Activated naive CD4-positive, alpha-beta T cell treated with anti-CD3 and anti-CD28 coated beads for 36 hours (primary cell): ENCODE measurements around the gene HCFC1. TPM values are rescaled to one million over a fixed set of nuclear protein-coding genes. Genes with fewer than 3 reads are reported as not detected.

ENCODE experiments used
- CTCF ChIA-PET: fragments of 350-600 bp; sonication (Branson Sonifier 250); formaldehyde crosslinking; loops from one replicate; lab custom pipeline; 2021; ENCODE audit warnings: antibody characterized with exemption; lab: Charles Lee
- DNase-seq: peaks from one replicate; pipeline ENCODE4 v3.0.0-alpha.2; 2020
- H3K27ac Mint-ChIP-seq: one replicate; pipeline ENCODE4 v1.8.0; 2021; ENCODE audit warnings: mild to moderate bottlenecking, mixed read lengths
- H3K27me3 Mint-ChIP-seq: one replicate; pipeline ENCODE4 v1.8.0; 2021; ENCODE audit warnings: low read depth, mixed read lengths
- H3K36me3 Mint-ChIP-seq: one replicate; pipeline ENCODE4 v1.8.0; 2021; ENCODE audit warnings: low read depth, mixed read lengths
- H3K4me1 Mint-ChIP-seq: one replicate; pipeline ENCODE4 v1.8.0; 2021; ENCODE audit warnings: low read depth, mixed read lengths
- H3K4me3 Mint-ChIP-seq: one replicate; pipeline ENCODE4 v1.8.0; 2021; ENCODE audit warnings: mild to moderate bottlenecking, moderate library complexity, mixed read lengths
- H3K9me3 Mint-ChIP-seq: one replicate; pipeline ENCODE4 v1.8.0; 2021; ENCODE audit warnings: mixed read lengths
- intact Hi-C: fragments of 100-400 bp; cut with micrococcal nuclease; formaldehyde crosslinking; loops from one replicate; pipeline ENCODE4 v1.15.1; 2023
- total RNA-seq, 2 experiments: library from RNA; stranded (reverse); gene quantifications; one replicate each; pipeline ENCODE4 v1.2.3, GENCODE V29; 2021

Gene HCFC1
- total RNA-seq, 2 experiments from 2014 or later = 85.0 to 86.1 TPM

GRCh38 chrX:153952373-153953026, 19.1 kb downstream of the HCFC1 start:
- Mint-ChIP-seq H3K4me1 (peaks cover 30% of the 10 kb centered on the region), H3K36me3 (peaks cover 22% of the 10 kb centered on the region), H3K9me3 (no peaks in the 10 kb centered on the region), H3K27ac (peak overlapping the region; percentile 63), H3K4me3 (no peak overlapping the region), H3K27me3 (no peaks in the 10 kb centered on the region)
- intact Hi-C loops = loop anchor here (1.0 kb wide), 1 partner anchor 188 kb away; the partner anchor contains the start of gene PLXNB3
- DNase-seq = no peak
- CTCF ChIA-PET = interaction anchor here (1.7 kb wide), 1 partner anchor 189 kb away, joined by 7 read pairs; no protein-coding TSS in a partner anchor

- H3K27ac Mint-ChIP-seq = peak overlapping the region; percentile 56
- H3K36me3 Mint-ChIP-seq = peaks cover 23% of the 10 kb centered on the region
- no peaks in the 10 kb centered on the region for H3K9me3 Mint-ChIP-seq
- peaks cover 34% of the 10 kb centered on the region for H3K4me1 Mint-ChIP-seq
- no peak overlapping the region for H3K4me3 Mint-ChIP-seq
- no peaks in the 10 kb centered on the region for H3K27me3 Mint-ChIP-seq
- intact Hi-C loops = no loop called here
- CTCF ChIA-PET = interaction anchor here (1.7 kb wide), 1 partner anchor 189 kb away, joined by 7 read pairs; no protein-coding TSS in a partner anchor
- DNase-seq = no peak
These were observed 19.8 kb downstream of the HCFC1 start for GRCh38 chrX:153951683-153952372.

GRCh38 chrX:153950127-153950526, 21.5 kb downstream of the HCFC1 start:
- peaks cover 19% of the 10 kb centered on the region for H3K36me3 Mint-ChIP-seq
- CTCF ChIA-PET = interaction anchor here (1.0 to 5.8 kb wide), 5 partner anchors 12 to 186 kb away, joined by 3 to 36 read pairs (median 4); partner anchors contain the start of gene PLXNB3
- peak overlapping the region; percentile 53 for H3K27ac Mint-ChIP-seq
- no peaks in the 10 kb centered on the region for H3K9me3 Mint-ChIP-seq
- H3K4me1 Mint-ChIP-seq = peaks cover 33% of the 10 kb centered on the region
- no peak overlapping the region for H3K4me3 Mint-ChIP-seq
- H3K27me3 Mint-ChIP-seq = no peaks in the 10 kb centered on the region
- intact Hi-C loops = no loop called here
- no peak for DNase-seq

- CTCF ChIA-PET = interaction anchor here (0.6 to 5.8 kb wide), 5 partner anchors 10 to 185 kb away, joined by 3 to 82 read pairs (median 32); partner anchors contain the start of genes ARHGAP4 and PLXNB3
- intact Hi-C loops = no loop called here
- Mint-ChIP-seq H3K4me1 (peaks cover 34% of the 10 kb centered on the region), H3K9me3 (no peaks in the 10 kb centered on the region), H3K4me3 (no peak overlapping the region), H3K27ac (peak overlapping the region; percentile 50), H3K27me3 (no peaks in the 10 kb centered on the region), H3K36me3 (peaks cover 17% of the 10 kb centered on the region)
- no peak for DNase-seq
These were observed 22.5 kb downstream of the HCFC1 start for GRCh38 chrX:153948847-153949805.

- H3K4me3 Mint-ChIP-seq = no peak overlapping the region
- CTCF ChIA-PET = interaction anchor here (1.2 to 5.8 kb wide), 6 partner anchors 9 to 184 kb away, joined by 4 to 82 read pairs (median 18); partner anchors contain the start of genes ARHGAP4, NAA10 and PLXNB3
- H3K27me3 Mint-ChIP-seq = no peaks in the 10 kb centered on the region
- H3K9me3 Mint-ChIP-seq = no peaks in the 10 kb centered on the region
- H3K27ac Mint-ChIP-seq = peak overlapping the region; percentile 76
- no peak for DNase-seq
- H3K4me1 Mint-ChIP-seq = peaks cover 28% of the 10 kb centered on the region
- intact Hi-C loops = no loop called here
- H3K36me3 Mint-ChIP-seq = peaks cover 14% of the 10 kb centered on the region
These were observed 23.6 kb downstream of the HCFC1 start for GRCh38 chrX:153948002-153948466.

GRCh38 chrX:153947009-153947769, 24.4 kb downstream of the HCFC1 start:
- intact Hi-C loops = loop anchor here (1.0 kb wide), 3 partner anchors 20 to 183 kb away; partner anchors contain the start of gene PLXNB3
- H3K36me3 Mint-ChIP-seq = peaks cover 14% of the 10 kb centered on the region
- H3K9me3 Mint-ChIP-seq = no peaks in the 10 kb centered on the region
- DNase-seq = peak; percentile 87
- peaks cover 28% of the 10 kb centered on the region for H3K4me1 Mint-ChIP-seq
- peak overlapping the region; percentile 76 for H3K27ac Mint-ChIP-seq
- no peak overlapping the region for H3K4me3 Mint-ChIP-seq
- H3K27me3 Mint-ChIP-seq = no peaks in the 10 kb centered on the region
- CTCF ChIA-PET = interaction anchor here (0.6 to 5.8 kb wide), 10 partner anchors 9 to 260 kb away, joined by 3 to 82 read pairs (median 4); partner anchors contain the start of genes ARHGAP4, NAA10, PLXNB3 and SLC6A8

GRCh38 chrX:153945956-153946943, 25.4 kb downstream of the HCFC1 start:
- H3K9me3 Mint-ChIP-seq = no peaks in the 10 kb centered on the region
- H3K4me3 Mint-ChIP-seq = no peak overlapping the region
- H3K27me3 Mint-ChIP-seq = no peaks in the 10 kb centered on the region
- no peak for DNase-seq
- peak overlapping the region; percentile 18 for H3K27ac Mint-ChIP-seq
- H3K4me1 Mint-ChIP-seq = peaks cover 30% of the 10 kb centered on the region
- intact Hi-C loops = no loop called here
- H3K36me3 Mint-ChIP-seq = peaks cover 12% of the 10 kb centered on the region
- CTCF ChIA-PET = interaction anchor here (1.0 to 5.8 kb wide), 7 partner anchors 8 to 259 kb away, joined by 3 to 82 read pairs (median 6); partner anchors contain the start of genes ARHGAP4, NAA10, PLXNB3 and SLC6A8

- H3K36me3 Mint-ChIP-seq = peaks cover 5% of the 10 kb centered on the region
- H3K27me3 Mint-ChIP-seq = no peaks in the 10 kb centered on the region
- H3K4me1 Mint-ChIP-seq = peaks cover 26% of the 10 kb centered on the region
- no peak for DNase-seq
- peak overlapping the region; percentile 81 for H3K4me3 Mint-ChIP-seq
- CTCF ChIA-PET = interaction anchor here (0.6 to 5.8 kb wide), 3 partner anchors 19 to 76 kb away, joined by 3 to 82 read pairs (median 5); partner anchors contain the start of gene ARHGAP4
- intact Hi-C loops = no loop called here
- H3K9me3 Mint-ChIP-seq = no peaks in the 10 kb centered on the region
- no peak overlapping the region for H3K27ac Mint-ChIP-seq
These were observed 26.8 kb downstream of the HCFC1 start for GRCh38 chrX:153944800-153945150.

GRCh38 chrX:153944140-153944799, 27.3 kb downstream of the HCFC1 start, which contains the start of gene RENBP:
Gene RENBP (minus strand): TSS chrX:153944643. CDS start chrX:153944610, 33 bp downstream.
- no peaks in the 10 kb centered on the region for H3K27me3 Mint-ChIP-seq
- CTCF ChIA-PET = interaction anchor here (5.8 kb wide), 1 partner anchor 19 kb away, joined by 82 read pairs; the partner anchor contains the start of gene ARHGAP4
- intact Hi-C loops = no loop called here

More at GRCh38 chrX:153944140-153944799, 27.3 kb downstream of the HCFC1 start, which contains the start of gene RENBP:
- peak; percentile 59 for DNase-seq
- no peaks in the 10 kb centered on the region for H3K9me3 Mint-ChIP-seq
- H3K27ac Mint-ChIP-seq = peak within 1 kb of the TSS; percentile 63
- H3K4me3 Mint-ChIP-seq = peak within 1 kb of the TSS; percentile 81
- peaks cover 25% of the 10 kb centered on the region for H3K4me1 Mint-ChIP-seq
- H3K36me3 Mint-ChIP-seq = peaks cover 5% of the 10 kb centered on the region
